GM18520 (cell line): ENCODE data around the gene TRIP13.

Experiments
- ATAC-seq: cut with Tn5 transposase; IDR thresholded peaks from one replicate; pipeline ENCODE4 v1.9.1; 2021; ENCODE audit not compliant: unreplicated experiment

The TRIP13 gene

GRCh38 chr5:949815-950560 lies 57.3 kb downstream of the TRIP13 start:
- no peak for ATAC-seq

GRCh38 chr5:951940-952596 lies 59.4 kb downstream of the TRIP13 start:
- no peak for ATAC-seq

DNA sequence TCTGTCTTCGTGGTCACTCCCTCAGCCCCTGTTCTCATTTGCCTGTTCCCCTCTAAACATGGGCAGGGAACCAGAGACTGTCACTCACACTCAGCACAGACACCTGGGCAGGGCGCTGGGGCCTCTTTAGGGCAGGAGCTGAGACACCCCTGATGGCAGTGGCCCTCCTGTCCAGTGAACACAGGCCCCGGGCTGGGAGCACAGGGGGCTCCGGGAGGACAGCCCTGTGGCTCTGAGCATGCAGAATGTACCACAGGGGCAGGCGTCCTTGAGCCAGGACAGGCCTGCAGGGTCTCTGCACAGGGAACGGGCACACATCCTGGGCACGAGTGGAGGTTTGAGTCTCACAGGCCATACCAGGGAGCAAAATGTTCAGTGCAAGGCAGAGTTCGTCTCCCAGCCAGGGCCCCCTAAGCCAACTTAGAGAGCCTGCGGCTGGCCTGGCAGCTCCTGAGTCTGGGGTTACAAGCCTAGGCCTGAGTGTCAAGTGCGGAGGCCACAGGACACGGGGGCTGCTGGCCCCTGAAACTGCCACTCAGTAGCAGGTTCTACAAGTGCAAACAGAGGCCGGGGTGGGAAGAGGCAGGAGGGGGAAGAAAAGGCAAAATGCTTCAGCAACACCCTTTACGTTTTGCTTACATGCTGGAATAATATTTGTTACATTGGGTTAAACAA lies 60.0 kb downstream of the TRIP13 start:
- no peak for ATAC-seq

DNA sequence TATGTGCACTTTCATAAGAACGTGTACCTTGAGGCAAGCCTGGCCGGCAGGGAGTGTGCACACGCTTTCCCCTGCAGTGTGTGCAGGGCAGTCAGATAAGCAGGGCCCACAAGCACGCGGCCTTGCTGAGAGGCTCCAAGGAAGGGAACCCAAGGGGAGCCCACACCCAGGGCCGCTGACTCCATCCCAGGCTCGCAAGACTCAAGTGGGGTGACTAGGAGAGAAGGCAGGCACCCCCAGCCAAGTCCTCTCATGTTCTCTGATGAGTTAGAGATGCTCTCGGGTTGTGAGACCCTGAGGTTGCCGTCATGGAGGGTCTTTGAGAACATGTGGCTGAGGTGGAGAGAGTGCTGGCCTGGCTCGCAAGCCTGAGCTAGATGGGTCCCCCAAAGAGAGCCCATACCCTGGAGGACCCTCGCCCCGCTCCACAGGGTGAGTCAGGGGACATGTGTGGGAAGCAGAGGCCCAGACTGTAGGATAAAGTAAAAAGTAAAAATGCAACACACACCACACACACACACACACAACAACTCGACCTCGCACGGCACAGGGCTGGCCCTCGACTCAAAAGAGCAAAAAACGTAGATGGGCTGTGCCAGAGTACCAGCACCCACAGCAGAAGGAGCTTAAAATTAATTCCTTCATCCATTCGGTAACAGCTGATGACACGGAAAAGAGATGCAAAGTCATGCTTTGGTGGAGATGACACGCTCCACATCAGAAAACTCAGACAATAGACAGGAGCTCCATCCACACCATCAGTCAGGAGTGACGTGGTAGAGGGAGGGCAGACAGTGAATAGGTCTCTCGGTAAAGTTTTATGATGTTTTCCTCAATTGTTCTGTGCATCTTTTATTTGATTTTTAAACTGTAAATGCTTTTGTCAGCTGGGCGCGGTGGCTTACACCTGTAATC lies 61.1 kb downstream of the TRIP13 start:
- ATAC-seq, result no peak

- ATAC-seq, result no peak
Measured at GRCh38 chr5:955886-956761, 63.4 kb downstream of the TRIP13 start.

GRCh38 chr5:956941-957747 lies 64.5 kb downstream of the TRIP13 start:
- ATAC-seq, result peak; percentile 72

- ATAC-seq, result no peak
Measured at GRCh38 chr5:957748-958485, 65.2 kb downstream of the TRIP13 start.

GRCh38 chr5:958701-959571 lies 66.3 kb downstream of the TRIP13 start:
- ATAC-seq, result no peak

- no peak for ATAC-seq
Measured at GRCh38 chr5:959581-960531, 67.2 kb downstream of the TRIP13 start.

DNA sequence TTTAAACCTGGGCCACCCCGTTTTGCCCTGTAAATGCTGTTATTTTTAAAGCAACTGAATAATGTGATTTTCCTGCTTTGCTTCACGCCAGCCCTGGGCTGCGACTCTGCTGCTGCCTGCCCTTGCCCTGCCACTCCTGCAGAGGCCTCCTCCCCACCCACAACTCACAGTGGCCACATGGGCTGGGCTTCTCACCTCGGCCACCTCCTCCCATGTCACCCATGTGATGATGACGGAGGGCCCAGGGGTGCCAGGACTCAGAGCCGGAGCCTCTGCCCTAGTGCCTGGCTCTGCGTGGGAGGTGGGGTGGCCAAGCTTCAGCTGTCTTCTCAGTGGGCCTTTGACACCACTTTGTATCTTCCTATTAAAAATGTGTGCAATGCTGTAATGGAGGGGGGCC lies 67.9 kb downstream of the TRIP13 start:
- no peak for ATAC-seq

DNA sequence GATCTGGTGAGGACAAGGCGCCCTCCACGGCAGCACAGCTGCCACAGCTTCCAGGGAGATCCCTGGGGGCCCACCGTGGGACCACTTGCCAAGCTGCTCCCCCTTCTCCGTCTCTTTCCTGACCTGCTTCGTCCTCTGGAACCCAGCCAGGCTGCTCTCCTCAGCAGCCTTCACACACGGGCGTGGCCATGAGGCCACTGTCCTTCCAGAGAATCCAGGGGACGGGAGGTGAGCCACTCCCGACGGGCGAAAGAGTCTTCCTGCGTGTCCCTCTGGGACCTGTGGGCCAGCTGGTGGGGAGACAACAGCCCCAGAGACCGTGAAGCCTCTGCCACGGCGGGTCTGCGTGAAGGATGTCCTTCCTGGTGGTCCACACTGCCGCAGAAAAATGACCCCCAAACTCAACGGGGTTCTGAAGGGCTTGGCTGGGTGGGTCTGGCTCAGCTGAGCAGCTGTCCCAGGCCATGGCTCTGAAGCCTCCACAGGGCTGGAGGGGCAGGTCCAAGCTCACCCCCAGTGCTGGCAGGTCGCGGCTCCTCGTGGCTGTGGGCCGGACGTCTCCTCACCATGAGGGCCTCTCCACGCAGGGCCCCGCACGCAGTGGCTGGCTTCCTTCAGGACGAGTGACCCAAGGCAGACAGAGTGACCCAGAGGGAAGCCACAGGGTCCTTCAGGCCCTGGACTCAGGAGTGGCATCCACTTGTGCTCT lies 68.5 kb downstream of the TRIP13 start:
- no peak for ATAC-seq

GRCh38 chr5:961711-962240 lies 69.1 kb downstream of the TRIP13 start:
- no peak for ATAC-seq

GRCh38 chr5:962386-962785 lies 69.7 kb downstream of the TRIP13 start:
- ATAC-seq, result no peak

GRCh38 chr5:962801-963200 lies 70.1 kb downstream of the TRIP13 start:
- ATAC-seq, result no peak

GRCh38 chr5:963310-963672 lies 70.6 kb downstream of the TRIP13 start:
- no peak for ATAC-seq
